K562 (cell line): ENCODE measurements around the gene DOCK4. TPM values are rescaled to one million over a fixed set of nuclear protein-coding genes. Genes with fewer than 3 reads are reported as not detected.

Experiments used
- ATAC-seq: fragments of 200-7000 bp; cut with Tn5 transposase; 3 replicates; pipeline ENCODE4 v1.9.1; 2020; ENCODE audit warnings: moderate library complexity
- BruUV-seq: library from RNA; stranded (reverse); fragments of 400-500 nt; replicated peaks from 2 replicates; lab custom pipeline; 2021; lab: Mats Ljungman, UMichigan
- CTCF ChIA-PET: fragments of 300-600 bp; formaldehyde crosslinking; extraction: SDS; loops from one replicate; lab custom pipeline; 2021; ENCODE audit warnings: low intra/inter-chr PET ratio; lab: Yijun Ruan, JAX
- POLR2A ChIA-PET: fragments of 300-600, 350-650 bp; sonication (Branson Sonifier 250); formaldehyde crosslinking; extraction: SDS; loops from one replicate; lab custom pipeline; 2021; ENCODE audit warnings: antibody characterized with exemption, inconsistent platforms; lab: Yijun Ruan, JAX
- DNase-seq, 4 experiments: peaks; one replicate each; pipeline versions ENCODE4 v3.0.0 to v3.0.0-alpha.2; 2011 to 2018; ENCODE audit warnings: low spot score in 3 of 4, mixed read lengths in 3 of 4; ENCODE audit errors: extremely low read depth in 1 of 4
- FAIRE-seq: peaks from 2 replicates; lab custom pipeline; 2011; peaks lifted over from hg19 to GRCh38; lab: Jason Lieb, UNC
- H2AFZ ChIP-seq: 2 replicates; pipeline ENCODE4 v1.6.0; 2011; ENCODE audit warnings: low read depth, low read length, control low read depth, inconsistent platforms
- H3K27ac ChIP-seq: fragments of 200-600 bp; 3 replicates; pipeline ENCODE4 v1.8.0; 2011; ENCODE audit warnings: low read depth, mild to moderate bottlenecking, control low read depth, inconsistent platforms, low read length, moderate library complexity, mixed read lengths; ENCODE audit errors: extremely low read depth
- H3K27me3 ChIP-seq, 2 experiments: fragments of 300-600 bp in 1 of 2; 2 replicates in 1 of 2; 3 replicates in 1 of 2; pipeline versions ENCODE4 v1.6.0 to v1.8.0; 2011; ENCODE audit warnings: inconsistent platforms in 2 of 2, low read length in 2 of 2, mild to moderate bottlenecking in 1 of 2, mixed read lengths in 1 of 2, moderate library complexity in 1 of 2; ENCODE audit not compliant: control insufficient read depth in 2 of 2, insufficient read depth in 2 of 2
- H3K36me3 ChIP-seq: fragments of 300-600 bp; 3 replicates; pipeline ENCODE4 v1.8.0; 2011; ENCODE audit warnings: mild to moderate bottlenecking, low read length, inconsistent platforms; ENCODE audit not compliant: control insufficient read depth, insufficient read depth
- H3K4me1 ChIP-seq, 2 experiments: fragments of 200-600 bp in 1 of 2; replicated peaks in 1 of 2; 2 replicates in 1 of 2; 3 replicates in 1 of 2; pipeline versions ENCODE4 v1.5.1 to v1.8.0; 2011; ENCODE audit warnings: inconsistent platforms in 2 of 2, low read length in 2 of 2, mild to moderate bottlenecking in 1 of 2, mixed read lengths in 1 of 2, moderate library complexity in 1 of 2; ENCODE audit not compliant: control insufficient read depth in 2 of 2, insufficient read depth in 2 of 2
- H3K4me2 ChIP-seq: 2 replicates; pipeline ENCODE4 v1.6.1; 2011; ENCODE audit warnings: low read length, control low read depth, inconsistent platforms, mixed read lengths; ENCODE audit not compliant: insufficient read depth
- H3K4me3 ChIP-seq: fragments of 200-600 bp; sonication (generic), shearing (Covaris generic); 2 replicates; pipeline ENCODE4 v1.5.1; 2016; ENCODE audit warnings: control low read depth, inconsistent platforms
- H3K79me2 ChIP-seq: fragments of 200-600 bp; 3 replicates; pipeline ENCODE4 v1.8.0; 2011; ENCODE audit warnings: low read length, inconsistent platforms; ENCODE audit not compliant: control insufficient read depth, insufficient read depth
- H3K9ac ChIP-seq, 2 experiments: 2 replicates each; pipeline versions ENCODE4 v1.6.0 to v1.6.1; 2011; ENCODE audit warnings: low read depth in 2 of 2, low read length in 2 of 2, control low read depth in 1 of 2, inconsistent platforms in 1 of 2, mild to moderate bottlenecking in 1 of 2, mixed read lengths in 1 of 2; ENCODE audit not compliant: insufficient read depth in 1 of 2
- H3K9me1 ChIP-seq: one replicate; pipeline ENCODE4 v1.6.0; 2011; ENCODE audit warnings: inconsistent platforms, mild to moderate bottlenecking, low read length, moderate library complexity; ENCODE audit not compliant: control insufficient read depth, insufficient read depth
- H3K9me3 ChIP-seq: replicated peaks from 2 replicates; pipeline ENCODE4 v1.5.1; 2011; ENCODE audit warnings: low read depth, low read length, inconsistent platforms; ENCODE audit not compliant: control insufficient read depth, insufficient read depth
- H4K20me1 ChIP-seq: replicated peaks from 2 replicates; pipeline ENCODE4 v1.6.1; 2011; ENCODE audit warnings: low read length, inconsistent platforms, mixed read lengths; ENCODE audit not compliant: control insufficient read depth, insufficient read depth
- ARID1B ChIP-seq: fragments of 450-650 bp; IDR thresholded peaks from 2 replicates; pipeline ENCODE4 v1.6.1; 2016; ENCODE audit warnings: antibody characterized with exemption, mild to moderate bottlenecking, inconsistent platforms
- BRF1 ChIP-seq: IDR thresholded peaks from 3 replicates; pipeline ENCODE4 v1.6.1; 2011; ENCODE audit warnings: borderline replicate concordance, mild to moderate bottlenecking; ENCODE audit not compliant: insufficient read length; ENCODE audit errors: extremely low read depth
- MTA2 ChIP-seq: fragments of 450-650 bp; IDR thresholded peaks from 2 replicates; pipeline ENCODE4 v1.6.1; 2016; ENCODE audit warnings: low read depth
- NCOA2 ChIP-seq, 2 experiments: fragments of 450-650 bp; IDR thresholded peaks; 2 replicates each; pipeline ENCODE4 v1.6.1; 2018; ENCODE audit warnings: mild to moderate bottlenecking in 2 of 2, moderate library complexity in 1 of 2; ENCODE audit not compliant: partially characterized antibody in 2 of 2
- PCBP1 ChIP-seq: fragments of 200-400 bp; formaldehyde crosslinking; IDR thresholded peaks from 2 replicates; pipeline ENCODE4 v1.6.1; 2018; ENCODE audit warnings: mild to moderate bottlenecking, low read depth, low read length; ENCODE audit not compliant: poor library complexity, severe bottlenecking
- SMC3 ChIP-seq: conservative IDR thresholded peaks from 2 replicates; pipeline ENCODE4 v1.6.1; 2011; ENCODE audit warnings: low read depth, low read length, improper control_type of control experiment; ENCODE audit not compliant: insufficient read depth
- SRSF9 ChIP-seq: fragments of 200-400 bp; formaldehyde crosslinking; IDR thresholded peaks from 2 replicates; pipeline ENCODE4 v1.6.1; 2017; ENCODE audit warnings: low read depth, low read length, borderline replicate concordance
- ZBTB26 ChIP-seq: fragments of 450-650 bp; formaldehyde crosslinking; IDR thresholded peaks from 2 replicates; pipeline ENCODE4 v1.4.0; 2022; ENCODE audit warnings: missing genetic modification characterization
- ZKSCAN3 ChIP-seq: fragments of 250-450 bp; sonication (Bioruptor Pico); IDR thresholded peaks from 2 replicates; pipeline ENCODE4 v1.4.0; 2020
- ZNF124 ChIP-seq: sonication (generic); formaldehyde crosslinking; IDR thresholded peaks from 2 replicates; pipeline ENCODE4 v1.8.1; 2022; ENCODE audit warnings: missing genetic modification reagents
- ZNF282 ChIP-seq: sonication (generic); formaldehyde crosslinking; IDR thresholded peaks from 2 replicates; pipeline ENCODE4 v1.8.1; 2023; ENCODE audit warnings: missing genetic modification reagents
- WGBS: fragments of 100-300 bp; shearing (Covaris generic); methylation state at CpG from one replicate; pipeline ENCODE4 v1.1.6; 2016; ENCODE audit warnings: low coverage, mixed read lengths; ENCODE audit not compliant: insufficient coverage; ENCODE audit errors: missing lambda C conversion rate; 5-methylcytosine and 5-hydroxymethylcytosine counted together
- in situ Hi-C: fragments of 300-500 bp; cut with MboI; formaldehyde crosslinking; loops from 4 replicates; pipeline ENCODE4 v1.15.0; 2018; ENCODE audit warnings: inconsistent platforms, mixed read lengths
- intact Hi-C: fragments of 100-400 bp; cut with micrococcal nuclease; formaldehyde crosslinking; loops from 2 replicates; pipeline ENCODE4 v1.14.2; 2022
- polyA plus RNA-seq, 8 experiments: library from polyadenylated mRNA; depleted of rRNA in 4 of 8; stranded (reverse) in 5 of 8; unstranded in 3 of 8; fragments of >200 nt; fragmentation: Nextera tagmentation in 2 of 8; fragmentation: Illumina TruSeq in 1 of 8; extraction: Ambion mirVana in 2 of 8; extraction: Trizol in 1 of 8; gene quantifications; 2 replicates each; pipeline versions ENCODE4 v1.2.1 to v1.2.3, GENCODE V29; 2011 to 2014; ENCODE audit warnings: inconsistent platforms in 1 of 8, missing spikeins in 1 of 8
- total RNA-seq, 7 experiments: library from RNA; depleted of rRNA in 6 of 7; stranded (reverse); fragments of >200 nt in 6 of 7; fragmentation: Illumina TruSeq in 2 of 7; extraction: Trizol in 2 of 7; gene quantifications; 2 replicates each; pipeline versions ENCODE4 v1.2.1 to v1.2.3, GENCODE V29; 2011 to 2021; ENCODE audit warnings: low replicate concordance in 1 of 7
- TF ChIP-seq, protein P1 (sequence below): fragments of 200-400 bp; formaldehyde crosslinking; IDR thresholded peaks from 2 replicates; pipeline ENCODE4 v1.6.1; 2017; ENCODE audit warnings: mild to moderate bottlenecking, low read depth, low read length, moderate library complexity
- TF ChIP-seq, protein P2 (sequence below): fragments of 250-450 bp; sonication (Bioruptor Pico); IDR thresholded peaks from 2 replicates; pipeline ENCODE4 v1.6.1; 2021; ENCODE audit warnings: mild to moderate bottlenecking
- TF ChIP-seq, protein P3 (sequence below), 2 experiments: IDR thresholded peaks; 2 replicates each; pipeline ENCODE4 v1.6.1; 2012; ENCODE audit warnings: improper control_type of control experiment in 2 of 2, low read depth in 2 of 2, low read length in 2 of 2, borderline replicate concordance in 1 of 2

DOCK4 gene
- total and polyA plus RNA-seq, 9 of the 15 experiments (the other 6 are each of a cell fraction or from before 2014, with no cell fraction given) = 0.42 to 5.7 (median 2.3) TPM

DNA sequence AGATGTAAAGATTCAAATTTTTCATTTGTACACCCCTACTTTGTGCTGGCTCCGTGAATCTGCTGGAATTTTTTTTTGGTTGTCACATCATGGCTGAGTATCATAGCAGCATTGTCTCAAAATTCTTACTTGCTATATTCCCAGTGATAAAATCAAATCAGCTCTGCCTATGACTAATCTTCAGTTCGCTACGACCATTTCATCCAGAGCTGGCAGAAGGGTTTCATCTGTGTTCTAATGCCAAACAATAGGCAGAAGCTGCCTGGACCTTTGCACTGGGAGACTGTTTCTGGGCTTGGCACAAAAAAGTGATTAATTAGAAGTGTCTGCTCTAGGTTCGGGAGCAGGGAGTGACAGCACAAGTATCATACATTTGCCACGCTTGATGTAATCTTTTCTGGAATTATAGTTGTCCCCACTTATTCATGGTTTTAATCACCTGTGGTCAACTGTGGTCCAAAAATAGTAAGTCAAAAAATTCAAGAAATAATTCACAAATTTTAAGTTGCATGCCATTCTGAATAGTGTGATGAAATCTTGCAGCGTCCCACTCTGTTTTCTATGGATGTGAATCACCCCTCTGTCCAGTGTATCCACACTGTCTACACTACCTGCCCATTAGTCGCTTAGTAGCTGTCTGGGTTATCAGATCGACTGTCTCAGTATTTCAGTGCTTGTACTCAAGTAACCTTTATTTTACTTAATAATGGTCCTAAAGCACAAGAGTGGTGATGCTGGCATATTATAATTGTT is 523.4 kb downstream of the DOCK4 start (continued):
- no peak for TF ChIP-seq ZBTB26 (CRISPR knock-in tag)
- TF ChIP-seq ZNF124 (CRISPR knock-in tag) = no peak
- TF ChIP-seq, all 486 proteins: peak for 0

GRCh38 chr7:111681242-111681641 is 525.0 kb downstream of the DOCK4 start:
- peaks cover 0 to 10% of the 10 kb centered on the region in 2 experiments; a peak in 1 of 5 replicates for H3K4me1 ChIP-seq
- no peak overlapping the region for H3K4me2 ChIP-seq
- intact Hi-C loops = no loop called here
- H3K9me3 ChIP-seq = no peaks in the 10 kb centered on the region
- no peaks in the 10 kb centered on the region for H4K20me1 ChIP-seq
- no peak overlapping the region for H3K27ac ChIP-seq
- FAIRE-seq = no peak
- WGBS = 7% methylated on average over 3 of the region's 3 CpGs
- H3K79me2 ChIP-seq = no peaks in the 10 kb centered on the region
- ATAC-seq = no peak
- H2AFZ ChIP-seq = no peak overlapping the region
- no peak for DNase-seq
- ChIA-PET POLR2A (no interaction called here), CTCF (no interaction called here)
- H3K9ac ChIP-seq = no peak overlapping the region
- in situ Hi-C loops = no loop called here
- no peaks in the 10 kb centered on the region for H3K36me3 ChIP-seq
- H3K27me3 ChIP-seq = peaks cover 2 to 11% of the 10 kb centered on the region in 2 experiments; a peak in 3 of 5 replicates
- BruUV-seq = no TSS peak
- no peaks in the 10 kb centered on the region for H3K9me1 ChIP-seq
- H3K4me3 ChIP-seq = no peak overlapping the region
- TF ChIP-seq ARID1B (no peak), PCBP1 (no peak), ZKSCAN3 (CRISPR knock-in tag) (no peak), ZNF282 (CRISPR knock-in tag) (no peak), NCOA2 (IDR thresholded peaks at IDR 0.05; ENCODE audit: partially characterized antibody in 2 of 2) (no peak), SMC3 (no peak), BRF1 (no peak), MTA2 (no peak), SRSF9 (no peak)
- TF ChIP-seq, protein P1, sequence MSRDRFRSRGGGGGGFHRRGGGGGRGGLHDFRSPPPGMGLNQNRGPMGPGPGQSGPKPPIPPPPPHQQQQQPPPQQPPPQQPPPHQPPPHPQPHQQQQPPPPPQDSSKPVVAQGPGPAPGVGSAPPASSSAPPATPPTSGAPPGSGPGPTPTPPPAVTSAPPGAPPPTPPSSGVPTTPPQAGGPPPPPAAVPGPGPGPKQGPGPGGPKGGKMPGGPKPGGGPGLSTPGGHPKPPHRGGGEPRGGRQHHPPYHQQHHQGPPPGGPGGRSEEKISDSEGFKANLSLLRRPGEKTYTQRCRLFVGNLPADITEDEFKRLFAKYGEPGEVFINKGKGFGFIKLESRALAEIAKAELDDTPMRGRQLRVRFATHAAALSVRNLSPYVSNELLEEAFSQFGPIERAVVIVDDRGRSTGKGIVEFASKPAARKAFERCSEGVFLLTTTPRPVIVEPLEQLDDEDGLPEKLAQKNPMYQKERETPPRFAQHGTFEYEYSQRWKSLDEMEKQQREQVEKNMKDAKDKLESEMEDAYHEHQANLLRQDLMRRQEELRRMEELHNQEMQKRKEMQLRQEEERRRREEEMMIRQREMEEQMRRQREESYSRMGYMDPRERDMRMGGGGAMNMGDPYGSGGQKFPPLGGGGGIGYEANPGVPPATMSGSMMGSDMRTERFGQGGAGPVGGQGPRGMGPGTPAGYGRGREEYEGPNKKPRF = no peak
- TF ChIP-seq, protein P2, sequence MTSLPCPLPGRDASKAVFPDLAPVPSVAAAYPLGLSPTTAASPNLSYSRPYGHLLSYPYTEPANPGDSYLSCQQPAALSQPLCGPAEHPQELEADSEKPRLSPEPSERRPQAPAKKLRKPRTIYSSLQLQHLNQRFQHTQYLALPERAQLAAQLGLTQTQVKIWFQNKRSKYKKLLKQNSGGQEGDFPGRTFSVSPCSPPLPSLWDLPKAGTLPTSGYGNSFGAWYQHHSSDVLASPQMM (CRISPR knock-in tag) = no peak
- TF ChIP-seq, protein P3, sequence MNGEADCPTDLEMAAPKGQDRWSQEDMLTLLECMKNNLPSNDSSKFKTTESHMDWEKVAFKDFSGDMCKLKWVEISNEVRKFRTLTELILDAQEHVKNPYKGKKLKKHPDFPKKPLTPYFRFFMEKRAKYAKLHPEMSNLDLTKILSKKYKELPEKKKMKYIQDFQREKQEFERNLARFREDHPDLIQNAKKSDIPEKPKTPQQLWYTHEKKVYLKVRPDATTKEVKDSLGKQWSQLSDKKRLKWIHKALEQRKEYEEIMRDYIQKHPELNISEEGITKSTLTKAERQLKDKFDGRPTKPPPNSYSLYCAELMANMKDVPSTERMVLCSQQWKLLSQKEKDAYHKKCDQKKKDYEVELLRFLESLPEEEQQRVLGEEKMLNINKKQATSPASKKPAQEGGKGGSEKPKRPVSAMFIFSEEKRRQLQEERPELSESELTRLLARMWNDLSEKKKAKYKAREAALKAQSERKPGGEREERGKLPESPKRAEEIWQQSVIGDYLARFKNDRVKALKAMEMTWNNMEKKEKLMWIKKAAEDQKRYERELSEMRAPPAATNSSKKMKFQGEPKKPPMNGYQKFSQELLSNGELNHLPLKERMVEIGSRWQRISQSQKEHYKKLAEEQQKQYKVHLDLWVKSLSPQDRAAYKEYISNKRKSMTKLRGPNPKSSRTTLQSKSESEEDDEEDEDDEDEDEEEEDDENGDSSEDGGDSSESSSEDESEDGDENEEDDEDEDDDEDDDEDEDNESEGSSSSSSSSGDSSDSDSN (IDR thresholded peaks at IDR 0.05; ENCODE audit: borderline replicate concordance in 1 of 2, low read depth in 2 of 2, low read length in 2 of 2) = no peak
